ENCODE data around the gene LENG8.

The LENG8 gene

DNA sequence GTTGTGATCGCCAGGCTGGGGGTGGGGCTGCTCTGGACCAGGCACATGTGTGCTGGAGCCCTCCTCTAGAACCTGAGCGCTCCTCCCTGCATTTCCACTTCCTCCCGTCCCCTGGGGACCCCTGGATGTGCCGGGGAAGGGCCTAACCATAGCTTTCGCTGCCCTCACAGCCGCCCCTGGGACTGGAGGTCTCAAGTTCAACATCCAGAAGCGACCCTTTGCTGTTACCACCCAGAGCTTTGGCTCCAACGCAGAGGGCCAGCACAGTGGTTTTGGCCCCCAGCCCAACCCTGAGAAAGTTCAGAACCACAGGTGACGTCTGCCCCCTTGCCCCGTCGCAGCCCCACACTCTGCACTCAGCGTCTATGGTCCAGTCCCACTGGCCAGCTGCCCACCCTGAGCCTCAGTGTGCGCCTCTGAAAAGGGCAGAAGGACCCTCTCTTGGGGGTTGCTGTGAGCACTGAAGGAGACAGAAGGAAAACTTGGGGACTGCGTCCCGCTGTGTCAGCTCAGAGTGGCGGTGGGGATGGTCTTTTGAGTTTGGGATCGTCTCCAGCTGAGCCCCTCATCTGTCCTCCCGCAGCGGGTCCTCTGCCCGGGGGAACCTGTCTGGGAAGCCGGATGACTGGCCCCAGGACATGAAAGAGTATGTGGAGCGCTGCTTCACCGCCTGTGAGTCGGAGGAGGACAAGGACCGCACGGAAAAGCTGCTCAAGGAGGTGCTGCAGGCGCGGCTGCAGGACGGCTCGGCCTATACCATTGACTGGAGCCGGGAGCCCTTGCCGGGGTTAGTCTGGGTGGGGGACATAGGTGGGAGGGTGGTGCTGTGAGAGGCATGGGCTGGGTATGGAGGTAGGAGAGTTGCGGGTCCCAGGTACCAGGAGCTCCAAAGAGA, 6.0 kb downstream of the LENG8 start:
- TF ChIP-seq, protein P1, sequence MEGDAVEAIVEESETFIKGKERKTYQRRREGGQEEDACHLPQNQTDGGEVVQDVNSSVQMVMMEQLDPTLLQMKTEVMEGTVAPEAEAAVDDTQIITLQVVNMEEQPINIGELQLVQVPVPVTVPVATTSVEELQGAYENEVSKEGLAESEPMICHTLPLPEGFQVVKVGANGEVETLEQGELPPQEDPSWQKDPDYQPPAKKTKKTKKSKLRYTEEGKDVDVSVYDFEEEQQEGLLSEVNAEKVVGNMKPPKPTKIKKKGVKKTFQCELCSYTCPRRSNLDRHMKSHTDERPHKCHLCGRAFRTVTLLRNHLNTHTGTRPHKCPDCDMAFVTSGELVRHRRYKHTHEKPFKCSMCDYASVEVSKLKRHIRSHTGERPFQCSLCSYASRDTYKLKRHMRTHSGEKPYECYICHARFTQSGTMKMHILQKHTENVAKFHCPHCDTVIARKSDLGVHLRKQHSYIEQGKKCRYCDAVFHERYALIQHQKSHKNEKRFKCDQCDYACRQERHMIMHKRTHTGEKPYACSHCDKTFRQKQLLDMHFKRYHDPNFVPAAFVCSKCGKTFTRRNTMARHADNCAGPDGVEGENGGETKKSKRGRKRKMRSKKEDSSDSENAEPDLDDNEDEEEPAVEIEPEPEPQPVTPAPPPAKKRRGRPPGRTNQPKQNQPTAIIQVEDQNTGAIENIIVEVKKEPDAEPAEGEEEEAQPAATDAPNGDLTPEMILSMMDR (IDR thresholded peaks at IDR 0.05; ENCODE audit: low read depth, low read length) = no peak

DNA sequence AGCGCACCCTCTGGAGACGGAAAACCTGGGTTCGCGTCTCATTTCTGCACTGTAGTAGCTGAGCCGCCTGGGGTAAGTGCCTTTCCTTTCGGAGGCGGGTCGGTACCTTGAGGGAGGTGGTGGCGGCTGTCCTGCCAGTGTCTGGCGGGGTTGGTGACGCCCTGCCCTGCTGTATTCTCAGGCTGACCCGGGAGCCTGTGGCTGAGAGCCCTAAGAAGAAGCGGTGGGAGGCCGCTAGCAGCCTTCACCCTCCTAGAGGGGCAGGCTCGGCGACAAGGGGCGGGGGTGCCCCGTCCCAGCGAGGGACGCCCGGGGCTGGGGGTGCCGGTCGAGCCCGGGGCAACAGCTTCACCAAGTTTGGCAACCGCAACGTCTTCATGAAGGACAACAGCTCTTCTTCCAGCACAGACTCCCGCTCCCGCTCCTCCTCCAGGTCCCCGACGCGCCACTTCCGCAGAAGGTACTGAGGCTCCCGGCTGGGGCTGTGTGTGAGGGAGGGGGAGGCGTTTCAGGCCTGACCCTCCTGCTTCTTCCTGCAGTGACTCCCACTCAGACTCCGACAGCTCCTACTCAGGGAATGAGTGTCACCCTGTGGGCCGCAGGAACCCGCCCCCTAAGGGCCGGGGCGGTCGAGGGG, 6.9 kb downstream of the LENG8 start:
- DNase-seq (ENCODE audit: extremely low read depth, low read depth) = no peak
- TF ChIP-seq, protein P1 (IDR thresholded peaks at IDR 0.05; ENCODE audit: low read depth, low read length) = no peak

More for the DNA sequence above, 6.0 kb downstream of the LENG8 start:
- DNase-seq (ENCODE audit: extremely low read depth, low read depth) = no peak

DNA sequence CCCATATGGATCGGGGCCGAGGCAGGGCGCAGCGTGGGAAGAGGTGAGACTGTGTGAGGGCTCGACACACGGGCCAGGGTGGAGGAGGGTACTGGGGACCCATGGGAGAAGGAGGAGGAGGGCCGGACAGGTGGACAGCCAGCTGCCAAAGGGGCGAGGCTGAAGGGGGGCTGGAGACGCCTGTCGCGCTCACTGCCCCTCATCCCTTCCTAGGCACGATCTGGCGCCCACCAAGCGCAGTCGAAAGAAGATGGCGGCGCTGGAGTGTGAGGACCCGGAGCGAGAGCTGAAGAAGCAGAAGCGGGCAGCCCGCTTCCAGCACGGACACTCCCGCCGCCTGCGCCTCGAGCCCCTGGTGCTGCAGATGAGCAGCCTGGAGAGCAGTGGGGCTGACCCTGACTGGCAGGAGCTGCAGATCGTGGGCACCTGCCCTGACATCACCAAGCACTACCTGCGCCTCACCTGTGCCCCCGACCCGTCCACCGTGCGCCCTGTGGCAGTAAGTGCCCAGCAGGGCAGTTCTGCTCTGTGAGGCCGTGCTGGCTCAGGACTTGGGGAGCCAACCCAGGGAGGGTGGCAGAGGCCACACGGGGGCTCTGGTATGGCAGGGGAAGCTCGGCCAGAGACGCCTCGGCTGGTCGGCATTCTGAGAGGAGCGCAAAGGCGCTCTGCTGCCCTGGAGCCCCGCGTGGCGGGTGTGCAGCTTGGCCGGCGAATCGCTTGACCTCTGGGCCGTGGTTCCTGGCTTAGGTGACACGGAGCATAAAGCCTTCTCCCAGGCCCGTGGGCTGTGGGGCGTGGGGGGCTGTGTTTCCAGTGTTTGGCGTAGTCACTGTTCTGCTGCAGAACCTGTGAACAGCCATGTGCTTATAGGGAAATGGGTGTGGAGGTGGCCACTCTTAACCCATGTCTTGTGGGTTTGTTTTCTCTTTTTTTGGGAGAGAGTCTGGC, 7.7 kb downstream of the LENG8 start:
- TF ChIP-seq, protein P1 (IDR thresholded peaks at IDR 0.05; ENCODE audit: low read depth, low read length) = no peak
- no peak for DNase-seq (ENCODE audit: extremely low read depth, low read depth)

DNA sequence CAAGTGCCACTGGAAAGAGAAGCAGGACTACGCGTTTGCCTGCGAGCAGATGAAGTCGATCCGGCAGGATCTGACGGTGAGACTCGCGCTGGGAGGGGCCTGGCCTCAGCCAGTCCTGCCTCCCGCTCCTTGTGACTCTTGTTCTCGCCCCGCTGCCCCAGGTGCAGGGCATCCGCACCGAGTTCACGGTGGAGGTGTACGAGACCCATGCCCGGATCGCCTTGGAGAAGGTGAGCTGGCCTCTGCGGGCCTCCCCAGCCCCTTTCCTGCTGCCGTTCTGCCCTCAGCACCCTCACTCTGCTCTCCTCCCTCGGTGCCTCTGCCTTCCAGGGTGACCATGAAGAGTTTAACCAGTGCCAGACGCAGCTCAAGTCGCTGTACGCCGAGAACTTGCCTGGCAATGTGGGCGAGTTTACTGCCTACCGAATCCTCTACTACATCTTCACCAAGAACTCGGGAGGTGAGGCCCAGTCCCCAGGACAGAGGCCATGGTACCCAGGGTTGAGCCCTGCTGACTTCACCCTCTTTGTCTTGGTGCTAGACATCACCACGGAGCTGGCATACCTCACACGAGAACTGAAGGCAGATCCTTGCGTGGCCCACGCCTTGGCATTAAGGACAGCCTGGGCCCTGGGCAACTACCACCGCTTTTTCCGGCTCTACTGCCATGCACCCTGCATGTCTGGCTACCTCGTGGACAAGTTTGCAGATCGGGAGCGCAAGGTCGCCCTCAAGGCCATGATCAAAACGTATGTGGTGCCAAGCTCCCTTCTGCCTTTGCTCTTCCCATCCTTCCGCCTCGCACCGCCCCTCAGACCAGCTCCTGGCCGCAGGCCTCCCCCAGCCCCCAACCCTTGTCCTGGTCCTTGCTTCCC, 9.0 kb downstream of the LENG8 start:
- TF ChIP-seq, protein P1 (IDR thresholded peaks at IDR 0.05; ENCODE audit: low read depth, low read length) = no peak

DNA sequence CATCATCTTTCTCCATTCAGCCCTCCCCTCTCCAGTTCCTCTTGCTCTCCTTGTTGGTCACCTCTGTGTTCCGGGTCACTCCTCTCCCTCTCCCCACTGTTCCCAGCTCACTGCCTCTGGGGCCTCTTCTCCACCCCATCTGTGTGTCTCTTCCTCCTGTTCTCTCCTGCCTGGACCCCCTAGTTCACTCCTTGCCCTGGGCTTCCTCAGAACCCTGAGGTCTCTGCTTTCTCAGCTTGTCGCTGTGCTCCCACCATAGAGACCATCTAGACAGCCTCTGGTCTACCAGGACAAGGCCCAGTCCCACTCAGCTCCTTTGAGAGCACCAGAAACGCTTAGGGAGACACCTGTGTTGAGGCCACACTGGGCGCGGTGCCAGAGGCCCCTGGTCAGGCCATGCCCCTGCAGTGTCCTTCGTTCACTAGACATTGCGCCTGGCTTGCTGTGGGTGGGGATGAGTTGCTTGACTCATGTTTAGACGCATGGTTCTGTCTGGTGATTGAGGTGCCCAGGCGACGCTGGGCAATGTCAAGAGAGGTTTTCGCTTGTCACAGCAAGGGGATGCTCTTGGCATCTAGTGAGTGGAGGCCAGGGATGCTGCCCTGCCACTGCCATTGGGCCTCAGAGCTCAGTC, 9.8 kb downstream of the LENG8 start:
- no peak for DNase-seq (ENCODE audit: extremely low read depth, low read depth)
- TF ChIP-seq, protein P1 (IDR thresholded peaks at IDR 0.05; ENCODE audit: low read depth, low read length) = no peak

More for the DNA sequence above, 9.0 kb downstream of the LENG8 start:
- no peak for DNase-seq (ENCODE audit: extremely low read depth, low read depth)

All from AG09319 (cell line).